Memory B cell (primary cell): ENCODE data around the gene DDX3X.
"Not testable (repeated sequence)": the region's sequence is repeated elsewhere in the genome, so short reads cannot be mapped to it uniquely, and the experiment has no call there.

ENCODE experiments used
- ATAC-seq: fragments of 150-1000 bp; cut with Tn5 transposase; 2 replicates; pipeline ENCODE4 v1.10.0; 2021; ENCODE audit warnings: low read depth, mild to moderate bottlenecking, moderate library complexity
- DNase-seq, 2 donors: peaks; one replicate each; pipeline ENCODE4 v3.0.0; 2022; ENCODE audit warnings: low spot score in 2 of 2
- H3K27ac Mint-ChIP-seq: one replicate; pipeline ENCODE4 v1.8.0; 2022; ENCODE audit warnings: mild to moderate bottlenecking, moderate library complexity, mixed read lengths
- H3K27me3 Mint-ChIP-seq: one replicate; pipeline ENCODE4 v1.8.0; 2022; ENCODE audit warnings: mixed read lengths
- H3K36me3 Mint-ChIP-seq: one replicate; pipeline ENCODE4 v1.8.0; 2022; ENCODE audit warnings: mild to moderate bottlenecking, mixed read lengths
- H3K4me1 Mint-ChIP-seq: one replicate; pipeline ENCODE4 v1.8.0; 2022; ENCODE audit warnings: mixed read lengths
- H3K4me3 Mint-ChIP-seq: one replicate; pipeline ENCODE4 v1.8.0; 2022; ENCODE audit warnings: mild to moderate bottlenecking, moderate library complexity, mixed read lengths
- H3K9me3 Mint-ChIP-seq: one replicate; pipeline ENCODE4 v1.8.0; 2022; ENCODE audit warnings: mixed read lengths

Gene DDX3X

DNA sequence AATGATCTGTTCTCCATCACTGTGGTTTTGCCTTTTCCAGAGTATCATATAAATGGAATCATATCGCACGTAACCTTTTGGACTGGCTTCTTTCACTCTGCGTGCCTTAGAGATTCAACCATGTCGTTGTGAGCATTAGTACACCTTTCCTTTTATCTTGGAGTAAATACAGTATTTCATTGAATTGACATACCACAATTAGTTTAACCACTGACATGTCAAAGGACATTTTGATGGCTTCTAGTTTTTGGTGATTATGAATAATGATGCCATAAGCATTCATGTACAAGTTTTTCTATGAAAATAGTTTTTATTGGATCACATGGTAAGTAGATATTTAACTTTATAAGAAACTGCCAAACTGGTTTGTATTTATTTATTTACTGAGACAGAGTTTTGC is 35.2 kb downstream of the DDX3X start:
- no peak overlapping the region for H3K4me3 Mint-ChIP-seq
- ATAC-seq: no peak

DNA sequence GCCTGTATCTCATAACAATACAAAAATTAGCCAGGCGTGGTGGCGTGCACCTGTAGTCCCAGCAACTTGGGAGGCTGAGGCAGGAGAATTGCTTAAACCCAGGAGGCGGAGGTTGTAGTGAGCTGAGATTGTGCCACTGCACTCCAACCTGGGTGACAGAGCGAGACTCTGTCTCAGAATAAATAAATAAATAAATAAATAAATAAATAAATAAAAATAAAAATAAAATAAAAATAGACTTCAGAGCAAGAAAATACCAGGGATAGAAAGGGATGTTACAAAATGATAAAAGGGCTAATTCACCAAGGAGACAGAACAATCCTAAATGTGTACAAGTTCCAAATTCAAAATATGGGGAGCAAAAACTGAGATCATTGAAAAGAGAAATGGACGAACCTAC is 37.6 kb downstream of the DDX3X start:
- H3K27me3 Mint-ChIP-seq, H3K4me1 Mint-ChIP-seq, ATAC-seq: not testable (repeated sequence)

More for the DNA sequence above, 35.2 kb downstream of the DDX3X start:
- peaks cover 2% of the 10 kb centered on the region for H3K27me3 Mint-ChIP-seq
- no peak overlapping the region for H3K27ac Mint-ChIP-seq
- no peaks in the 10 kb centered on the region for H3K9me3 Mint-ChIP-seq
- H3K36me3 Mint-ChIP-seq: no peaks in the 10 kb centered on the region
- H3K4me1 Mint-ChIP-seq: no peaks in the 10 kb centered on the region
- DNase-seq: no peak

DNA sequence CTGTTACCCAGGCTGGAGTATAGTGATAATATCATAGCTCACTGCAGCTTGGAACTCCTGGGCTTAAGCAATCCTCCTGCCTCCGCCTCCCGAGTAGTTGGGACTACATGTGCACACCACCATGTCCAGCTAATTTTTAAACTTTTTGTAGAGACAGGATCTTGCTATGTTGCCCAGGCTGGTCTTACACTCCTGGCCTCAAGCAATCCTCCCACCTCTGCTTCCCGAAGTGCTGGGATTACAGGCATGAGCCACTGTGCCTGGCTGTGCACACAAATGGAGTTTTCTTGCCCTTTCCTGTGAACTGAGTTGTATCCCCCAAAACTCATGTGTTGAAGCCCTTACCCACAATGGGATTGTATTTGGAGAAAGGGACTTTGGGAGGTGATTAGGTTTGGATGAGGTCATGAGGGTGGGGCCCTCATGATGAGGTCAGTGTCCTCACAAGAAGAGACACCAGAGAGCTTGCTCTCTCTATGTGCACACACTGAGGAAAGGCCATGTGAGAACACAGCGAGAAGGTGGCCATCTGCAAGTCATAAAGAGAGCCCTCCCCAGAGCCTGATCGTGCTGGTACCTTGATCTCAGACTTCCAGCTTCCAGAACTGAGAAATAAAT is 40.1 kb downstream of the DDX3X start:
- Mint-ChIP-seq H3K4me1 (no peaks in the 10 kb centered on the region), H3K27me3 (no peaks in the 10 kb centered on the region), H3K9me3 (no peaks in the 10 kb centered on the region), H3K4me3 (no peak overlapping the region), H3K36me3 (no peaks in the 10 kb centered on the region), H3K27ac (no peak overlapping the region)
- DNase-seq (no peak), ATAC-seq (no peak)

More for the DNA sequence above, 37.6 kb downstream of the DDX3X start:
- not testable (repeated sequence) for DNase-seq, H3K27ac Mint-ChIP-seq, H3K9me3 Mint-ChIP-seq, H3K36me3 Mint-ChIP-seq, H3K4me3 Mint-ChIP-seq

DNA sequence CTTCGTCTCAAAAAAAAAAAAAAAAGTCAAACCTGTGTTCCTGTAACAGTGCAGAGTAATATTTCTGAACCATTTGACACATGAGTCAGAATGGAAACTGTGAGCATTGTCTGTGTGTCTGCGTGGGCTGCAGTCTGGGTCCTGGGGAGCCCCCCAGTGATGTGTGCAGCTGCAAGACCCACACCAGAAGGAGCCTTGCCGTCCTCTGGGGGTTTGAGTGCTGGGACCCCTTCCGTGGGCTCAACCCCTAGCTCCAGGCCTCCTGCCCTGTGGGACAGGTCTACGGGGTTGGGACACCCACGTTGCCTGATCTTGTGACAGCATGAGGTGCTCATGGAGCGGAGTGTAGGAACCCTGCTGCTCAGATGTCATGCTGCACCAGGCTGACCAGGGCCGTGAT is 43.7 kb downstream of the DDX3X start:
- H3K27ac Mint-ChIP-seq: no peak overlapping the region
- no peak for ATAC-seq
- H3K4me3 Mint-ChIP-seq: no peak overlapping the region
- no peaks in the 10 kb centered on the region for H3K36me3 Mint-ChIP-seq
- no peaks in the 10 kb centered on the region for H3K4me1 Mint-ChIP-seq
- no peaks in the 10 kb centered on the region for H3K27me3 Mint-ChIP-seq
- DNase-seq: no peak
- H3K9me3 Mint-ChIP-seq: no peaks in the 10 kb centered on the region

DNA sequence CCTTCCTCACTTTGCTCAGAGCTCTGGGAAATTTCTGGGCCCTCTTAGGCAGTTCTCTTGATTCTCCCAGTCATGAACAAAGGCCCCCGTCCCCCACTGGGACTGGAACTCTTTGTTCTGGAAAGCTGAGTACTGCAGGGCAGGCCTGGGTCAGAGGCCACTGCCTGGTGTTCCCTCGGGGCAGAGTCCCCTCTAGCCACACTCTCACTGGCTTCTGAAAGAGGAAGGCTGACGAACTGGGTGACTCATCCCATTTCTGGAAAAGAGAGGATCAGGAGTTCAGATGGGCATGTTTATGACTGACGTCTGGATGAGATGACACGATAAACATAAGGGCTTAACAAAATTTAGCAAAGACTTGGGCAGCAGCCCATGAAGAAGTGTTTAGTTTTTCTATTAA is 47.7 kb downstream of the DDX3X start:
- no peaks in the 10 kb centered on the region for H3K36me3 Mint-ChIP-seq
- H3K27ac Mint-ChIP-seq: no peak overlapping the region
- H3K4me1 Mint-ChIP-seq: no peaks in the 10 kb centered on the region
- no peaks in the 10 kb centered on the region for H3K27me3 Mint-ChIP-seq
- ATAC-seq: no peak
- H3K9me3 Mint-ChIP-seq: no peaks in the 10 kb centered on the region
- no peak overlapping the region for H3K4me3 Mint-ChIP-seq
- no peak for DNase-seq

DNA sequence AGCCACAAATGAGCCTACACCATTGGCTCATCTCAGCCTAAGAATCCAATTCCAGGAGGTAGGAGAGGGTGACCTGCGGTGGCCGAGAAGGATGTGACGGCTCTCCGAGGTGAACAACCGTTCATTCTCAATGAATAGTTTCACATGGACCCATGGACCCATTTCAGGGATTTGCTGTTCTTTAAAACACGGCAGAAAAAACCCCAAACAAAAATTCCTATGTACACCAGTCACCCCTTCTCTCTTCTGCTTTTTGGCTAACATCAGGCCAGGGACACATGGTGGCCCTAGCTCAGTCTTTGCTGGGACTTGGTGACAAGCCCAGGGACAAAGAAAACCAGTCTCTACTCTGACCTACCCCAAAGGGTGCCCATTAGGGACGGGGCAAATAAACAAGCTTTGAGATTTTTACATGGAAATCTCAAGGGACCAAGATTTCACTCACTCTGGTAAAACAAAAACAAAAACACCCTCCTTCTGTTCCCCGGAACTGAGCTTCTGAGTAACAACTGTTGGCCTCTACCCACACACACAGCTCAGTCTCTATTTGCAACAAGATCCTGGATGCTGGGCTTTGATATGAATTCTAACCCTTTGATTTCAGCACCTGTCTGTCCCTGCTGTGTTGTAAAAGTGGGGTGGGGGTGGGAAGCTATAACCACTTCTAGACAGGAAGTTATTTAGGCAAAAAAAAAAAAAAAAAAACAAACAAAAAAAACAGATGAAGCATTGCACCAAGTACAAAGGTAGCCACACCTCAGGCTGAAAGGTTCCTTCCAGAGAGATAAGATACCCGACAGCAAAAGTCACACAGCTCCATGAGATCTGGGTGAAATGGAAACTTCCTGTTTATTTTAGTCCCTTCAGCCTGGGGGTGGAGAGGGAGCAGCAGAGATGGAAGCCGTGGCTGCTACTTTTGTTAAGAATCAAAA is 49.0 kb downstream of the DDX3X start:
- ATAC-seq (no peak), DNase-seq (no peak)
- Mint-ChIP-seq H3K4me1 (no peaks in the 10 kb centered on the region), H3K27me3 (no peaks in the 10 kb centered on the region), H3K36me3 (no peaks in the 10 kb centered on the region), H3K9me3 (no peaks in the 10 kb centered on the region), H3K27ac (no peak overlapping the region), H3K4me3 (no peak overlapping the region)

DNA sequence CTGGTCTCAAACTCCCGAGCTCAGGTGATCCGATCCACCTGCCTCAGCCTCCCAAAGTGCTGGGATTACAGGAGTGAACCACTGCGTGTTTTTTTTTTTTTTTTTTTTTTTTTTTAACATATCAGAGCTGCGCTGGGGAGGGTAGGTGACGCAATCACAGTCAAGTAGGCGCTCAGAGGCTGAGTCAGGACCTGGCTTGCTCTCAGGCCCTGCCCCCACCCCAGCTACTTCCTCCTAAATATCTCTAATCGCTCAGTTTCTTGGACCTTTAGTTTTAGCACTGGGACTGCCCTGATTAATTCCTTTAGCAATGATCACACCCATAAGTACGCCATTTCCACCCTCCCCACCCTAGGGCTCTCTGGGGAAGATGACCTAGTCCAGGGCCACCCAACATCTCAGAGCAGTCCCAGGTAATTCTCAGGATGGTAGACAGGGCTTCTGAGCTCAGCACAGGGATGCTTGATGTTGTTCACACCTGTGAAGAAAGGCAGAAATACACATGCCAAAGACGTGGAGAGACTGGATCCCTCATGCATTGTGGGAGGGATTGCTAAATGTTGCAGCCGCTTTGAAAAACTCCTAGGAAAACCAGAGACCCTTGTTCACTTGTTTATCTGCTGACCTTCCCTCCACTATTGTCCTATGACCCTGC is 50.2 kb downstream of the DDX3X start:
- no peak for ATAC-seq

DNA sequence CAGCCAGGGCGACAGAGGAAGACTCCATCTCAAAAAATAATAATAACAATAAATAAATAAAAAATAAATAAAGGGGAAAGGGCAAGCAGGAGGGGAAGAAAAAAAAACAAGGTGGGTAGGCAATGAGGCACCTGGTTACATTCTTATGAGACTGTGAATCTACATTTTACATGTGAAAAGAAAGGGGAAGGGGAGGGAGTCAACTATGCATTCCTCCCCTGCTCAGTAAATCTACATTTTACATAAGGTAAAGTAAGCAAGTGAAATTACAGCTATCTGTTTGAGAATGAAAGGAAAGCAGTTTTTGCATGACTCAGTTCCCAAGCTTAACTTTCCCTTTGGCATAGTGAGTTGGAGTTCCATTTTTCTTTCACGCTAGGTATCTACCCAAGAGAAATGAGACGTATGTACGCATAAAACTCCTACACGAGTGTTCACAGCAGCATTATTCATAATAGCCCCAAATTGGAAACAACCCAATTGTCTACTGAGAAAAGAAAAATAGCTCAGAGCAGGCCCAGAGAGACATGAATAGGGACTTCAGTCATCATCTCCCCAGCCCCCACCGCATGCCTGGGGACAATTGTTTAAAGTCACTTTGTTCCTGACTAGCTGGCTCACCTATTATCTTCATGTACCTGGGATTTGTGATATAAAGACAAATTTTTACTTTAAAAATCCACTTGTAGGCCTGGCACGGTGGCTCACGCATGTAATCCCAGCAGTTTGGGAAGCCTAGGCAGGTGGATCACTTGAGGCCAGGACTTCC is 52.4 kb downstream of the DDX3X start:
- Mint-ChIP-seq H3K9me3 (no peaks in the 10 kb centered on the region), H3K27me3 (no peaks in the 10 kb centered on the region), H3K4me1 (no peaks in the 10 kb centered on the region), H3K36me3 (no peaks in the 10 kb centered on the region), H3K4me3 (no peak overlapping the region), H3K27ac (no peak overlapping the region)
- DNase-seq (no peak), ATAC-seq (no peak)

More for the DNA sequence above, 50.2 kb downstream of the DDX3X start:
- DNase-seq: no peak
- Mint-ChIP-seq H3K27ac (no peak overlapping the region), H3K27me3 (no peaks in the 10 kb centered on the region), H3K4me3 (no peak overlapping the region), H3K4me1 (no peaks in the 10 kb centered on the region), H3K36me3 (no peaks in the 10 kb centered on the region), H3K9me3 (no peaks in the 10 kb centered on the region)

DNA sequence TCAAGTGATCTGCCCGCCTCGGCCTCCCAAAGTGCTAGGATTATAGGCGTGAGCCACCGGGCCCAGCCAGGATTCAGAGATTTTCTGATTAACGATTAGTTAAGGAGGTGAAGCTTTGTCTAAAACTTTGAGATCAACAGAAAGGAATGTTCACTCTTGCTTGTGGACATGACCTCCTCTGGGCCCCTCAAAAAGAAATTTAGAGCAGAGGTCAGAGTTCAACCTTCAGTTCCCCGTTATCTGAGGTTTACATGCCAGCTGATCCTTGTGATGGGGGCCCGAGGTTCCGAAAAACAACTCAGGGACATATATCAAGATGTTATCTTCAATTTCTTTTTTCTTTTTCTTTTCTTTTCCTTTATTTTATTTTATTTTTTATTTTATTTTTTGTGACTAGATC is 54.6 kb downstream of the DDX3X start:
- Mint-ChIP-seq H3K27me3 (no peaks in the 10 kb centered on the region), H3K4me3 (no peak overlapping the region), H3K4me1 (no peaks in the 10 kb centered on the region), H3K9me3 (no peaks in the 10 kb centered on the region), H3K27ac (no peak overlapping the region), H3K36me3 (no peaks in the 10 kb centered on the region)
- ATAC-seq (no peak), DNase-seq (no peak)

DNA sequence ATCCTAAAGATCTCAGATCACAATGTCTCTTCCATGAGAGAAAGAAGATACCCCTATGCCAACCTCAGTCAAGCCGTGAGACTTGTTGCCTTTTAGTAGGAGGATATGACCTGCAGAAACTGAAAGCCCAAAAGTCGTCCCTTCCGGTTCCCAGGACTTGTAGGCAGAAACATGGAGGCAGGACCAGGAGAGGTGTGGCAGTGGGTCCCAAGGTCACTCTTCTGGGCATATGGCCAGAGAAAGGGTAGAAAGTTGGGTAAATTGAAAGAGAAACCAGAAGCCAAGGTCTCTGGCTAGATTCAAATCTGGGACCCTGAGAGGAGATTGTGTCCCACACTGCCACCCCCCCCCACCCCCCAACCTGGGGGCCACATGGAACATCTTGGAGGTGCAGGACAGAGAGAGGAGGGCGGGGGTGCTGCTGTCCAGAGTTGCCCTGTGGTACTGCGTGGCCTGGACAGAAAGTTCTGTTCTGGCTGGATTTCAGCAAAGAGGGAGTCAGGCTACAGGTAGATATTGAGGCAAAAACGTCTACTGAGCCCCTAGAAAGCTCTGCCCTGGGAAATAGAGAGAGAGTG is 55.4 kb downstream of the DDX3X start:
- H3K27me3 Mint-ChIP-seq: no peaks in the 10 kb centered on the region

DNA sequence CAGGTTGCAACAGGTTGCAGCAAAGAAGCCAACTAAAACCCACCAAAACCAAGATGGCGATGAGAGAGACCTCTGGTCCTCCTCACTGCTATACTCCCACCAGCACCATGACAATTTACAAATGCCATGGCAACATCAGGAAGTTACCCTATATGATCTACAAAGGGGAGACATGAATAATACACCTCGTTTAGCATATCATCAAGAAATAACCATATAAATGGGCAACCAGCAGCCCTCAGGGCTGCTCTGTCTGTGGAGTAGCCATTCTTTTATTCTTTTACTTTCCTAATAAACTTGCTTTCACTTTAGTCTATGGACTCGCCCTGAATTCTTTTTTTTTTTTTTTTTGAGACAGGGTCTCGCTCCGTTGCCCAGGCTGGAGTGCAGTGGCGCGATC is 56.6 kb downstream of the DDX3X start:
- H3K36me3 Mint-ChIP-seq, H3K4me1 Mint-ChIP-seq, H3K9me3 Mint-ChIP-seq: not testable (repeated sequence)

More for the DNA sequence above, 55.4 kb downstream of the DDX3X start:
- Mint-ChIP-seq H3K9me3 (no peaks in the 10 kb centered on the region), H3K4me3 (no peak overlapping the region), H3K36me3 (no peaks in the 10 kb centered on the region), H3K4me1 (no peaks in the 10 kb centered on the region), H3K27ac (no peak overlapping the region)
- ATAC-seq (no peak), DNase-seq (no peak)

DNA sequence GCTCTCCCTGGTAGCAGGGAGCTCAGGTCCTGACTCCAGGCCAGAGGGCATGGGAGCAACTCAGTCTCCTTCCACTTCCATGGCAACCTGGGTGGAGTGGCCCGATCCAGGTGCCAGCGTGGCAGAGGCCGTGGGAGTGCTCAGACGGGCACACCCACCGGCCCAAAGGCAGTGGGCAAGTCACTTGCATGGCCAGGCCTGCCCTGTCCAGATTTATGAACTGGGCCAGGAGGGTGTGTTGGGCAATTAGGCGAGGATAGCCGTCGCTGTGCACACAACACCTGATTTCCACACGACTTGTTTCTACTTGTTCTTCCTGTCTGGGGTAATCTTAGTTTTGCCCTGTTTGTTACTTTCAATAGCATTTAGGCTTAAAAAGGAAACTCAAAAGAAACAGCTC is 57.6 kb downstream of the DDX3X start:
- Mint-ChIP-seq H3K27me3 (no peaks in the 10 kb centered on the region), H3K9me3 (no peaks in the 10 kb centered on the region), H3K36me3 (no peaks in the 10 kb centered on the region), H3K27ac (no peak overlapping the region), H3K4me1 (no peaks in the 10 kb centered on the region), H3K4me3 (no peak overlapping the region)
- no peak for ATAC-seq
- DNase-seq: no peak

More for the DNA sequence above, 56.6 kb downstream of the DDX3X start:
- H3K27ac Mint-ChIP-seq, ATAC-seq, H3K27me3 Mint-ChIP-seq, DNase-seq, H3K4me3 Mint-ChIP-seq: not testable (repeated sequence)

DNA sequence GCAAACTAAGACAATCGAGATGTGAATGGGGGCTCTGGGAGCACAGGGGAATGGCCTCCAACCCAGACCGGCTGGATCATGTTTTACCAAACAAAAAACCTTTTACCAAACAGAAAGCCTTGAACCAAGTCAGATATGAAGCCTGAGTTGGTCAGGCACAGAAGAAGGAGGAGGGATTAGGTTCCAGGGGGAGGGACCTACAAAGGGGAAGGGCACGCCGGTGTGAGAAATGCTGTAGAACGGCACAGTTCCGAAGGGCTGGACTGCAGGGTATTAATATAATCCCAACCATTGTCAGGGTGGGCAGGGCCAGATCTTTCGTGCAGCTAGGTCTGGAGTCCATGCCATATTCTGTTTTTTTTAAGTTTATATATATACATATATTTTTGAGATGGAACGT is 60.3 kb downstream of the DDX3X start:
- H3K9me3 Mint-ChIP-seq: no peaks in the 10 kb centered on the region

More for the DNA sequence above, 60.3 kb downstream of the DDX3X start:
- no peak overlapping the region for H3K4me3 Mint-ChIP-seq
- DNase-seq (no peak), ATAC-seq (no peak)
- H3K4me1 Mint-ChIP-seq: no peaks in the 10 kb centered on the region
- H3K36me3 Mint-ChIP-seq: no peaks in the 10 kb centered on the region
- no peaks in the 10 kb centered on the region for H3K27me3 Mint-ChIP-seq
- H3K27ac Mint-ChIP-seq: no peak overlapping the region
